EH (cell line): ENCODE measurements around the gene PNLIPRP2.

Source experiments
- DNase-seq: peaks from one replicate; pipeline ENCODE4 v3.0.0-alpha.2; 2015; ENCODE audit warnings: low read depth

The PNLIPRP2 gene

GRCh38 chr10:116620423-116621400 lies at the start of gene PNLIPRP2:
Gene PNLIPRP2 (plus strand): TSS chr10:116620953.
- no peak for DNase-seq

GRCh38 chr10:116574797-116575196 lies 46.0 kb upstream of the PNLIPRP2 start:
- DNase-seq, result no peak

GRCh38 chr10:116587878-116588591 lies 32.7 kb upstream of the PNLIPRP2 start:
- DNase-seq, result no peak

- DNase-seq, result no peak
Measured at GRCh38 chr10:116588995-116589394, 31.8 kb upstream of the PNLIPRP2 start.

- DNase-seq, result no peak
Measured at GRCh38 chr10:116589926-116590325, 30.8 kb upstream of the PNLIPRP2 start.

- no peak for DNase-seq
Measured at GRCh38 chr10:116590590-116591444, 29.9 kb upstream of the PNLIPRP2 start, which contains the start of gene PNLIPRP1. Gene PNLIPRP1 (plus strand): TSS chr10:116590959. CDS start chr10:116591130, 171 bp downstream.

- no peak for DNase-seq
Measured at GRCh38 chr10:116593139-116593740, 27.5 kb upstream of the PNLIPRP2 start.

GRCh38 chr10:116594525-116595035 lies 26.2 kb upstream of the PNLIPRP2 start:
- DNase-seq, result no peak

GRCh38 chr10:116596062-116596461 lies 24.7 kb upstream of the PNLIPRP2 start:
- DNase-seq, result no peak

GRCh38 chr10:116597543-116597942 lies 23.2 kb upstream of the PNLIPRP2 start:
- DNase-seq, result no peak

- no peak for DNase-seq
Measured at GRCh38 chr10:116598329-116598728, 22.4 kb upstream of the PNLIPRP2 start.

- DNase-seq, result no peak
Measured at GRCh38 chr10:116599991-116600390, 20.8 kb upstream of the PNLIPRP2 start.

GRCh38 chr10:116602648-116603400 lies 17.9 kb upstream of the PNLIPRP2 start:
- no peak for DNase-seq

GRCh38 chr10:116606061-116606483 lies 14.7 kb upstream of the PNLIPRP2 start:
- DNase-seq, result no peak

- no peak for DNase-seq
Measured at GRCh38 chr10:116607336-116607735, 13.4 kb upstream of the PNLIPRP2 start.

- DNase-seq, result no peak
Measured at GRCh38 chr10:116608686-116609594, 11.8 kb upstream of the PNLIPRP2 start.

GRCh38 chr10:116610443-116611152 lies 10.2 kb upstream of the PNLIPRP2 start:
- DNase-seq, result no peak

GRCh38 chr10:116611153-116611545 lies 9.6 kb upstream of the PNLIPRP2 start:
- DNase-seq, result no peak
